ENCODE measurements around the gene RHOT2. TPM values are rescaled to one million over a fixed set of nuclear protein-coding genes. Genes with fewer than 3 reads are reported as not detected.
A peak's percentile ranks its signal among the peaks of the same experiment; 100 is the strongest.

The RHOT2 gene
- total RNA-seq, 2 experiments from 2014 or later: 202 to 209 TPM

- intact Hi-C loops (cut with DNase I, micrococcal nuclease): no loop called here
- Histone ChIP-seq H3K36me3 (ENCODE audit: insufficient read depth, low read length) (peaks cover 27% of the 10 kb centered on the region), H3K27me3 (ENCODE audit: control insufficient read depth in 1 of 2, insufficient read depth in 2 of 2, low read length in 2 of 2) (peaks cover 0 to 1% of the 10 kb centered on the region in 2 experiments), H3K9me3 (ENCODE audit: control insufficient read depth in 1 of 2, insufficient read depth in 1 of 2, low read length in 2 of 2) (no peaks in the 10 kb centered on the region), H3K4me3 (ENCODE audit: low read length) (no peak overlapping the region), H3K4me1 (ENCODE audit: insufficient read depth, low read length) (peaks cover 71% of the 10 kb centered on the region), H3K27ac (ENCODE audit: low read depth in 1 of 2, low read length in 2 of 2) (no peak overlapping the region)
- H3K36me3 Mint-ChIP-seq (ENCODE audit: low read depth): peaks cover 19% of the 10 kb centered on the region
- ATAC-seq (ENCODE audit: poor library complexity) (no peak), DNase-seq (peak in 1 of 14 experiments; percentile 42)
- peak overlapping the region; percentile 70 for H3K27ac Mint-ChIP-seq
- peaks cover 17% of the 10 kb centered on the region for H3K4me1 Mint-ChIP-seq (ENCODE audit: low read depth)
- no peaks in the 10 kb centered on the region for H3K9me3 Mint-ChIP-seq
- no peaks in the 10 kb centered on the region for H3K27me3 Mint-ChIP-seq
- CTCF ChIA-PET: no interaction called here
- POLR2A ChIA-PET: interaction anchor here (1.2 to 4.8 kb wide), 8 partner anchors 8 to 299 kb away, joined by 3 to 55 read pairs (median 6); partner anchors contain the start of genes METTL26, RHOT2, SOX8 and WDR24
- no peak for TF ChIP-seq CTCF (IDR thresholded peaks at IDR 0.05)
- H3K4me3 Mint-ChIP-seq: peak overlapping the region; percentile 83
Measured at GRCh38 chr16:681746-682427, 14.0 kb downstream of the RHOT2 start.

- Histone ChIP-seq H3K27ac (ENCODE audit: low read depth in 1 of 2, low read length in 2 of 2) (no peak overlapping the region), H3K27me3 (ENCODE audit: control insufficient read depth in 1 of 2, insufficient read depth in 2 of 2, low read length in 2 of 2) (no peaks in the 10 kb centered on the region), H3K9me3 (ENCODE audit: control insufficient read depth in 1 of 2, insufficient read depth in 1 of 2, low read length in 2 of 2) (no peaks in the 10 kb centered on the region), H3K4me3 (ENCODE audit: low read length) (no peak overlapping the region), H3K4me1 (ENCODE audit: insufficient read depth, low read length) (peaks cover 65% of the 10 kb centered on the region), H3K36me3 (ENCODE audit: insufficient read depth, low read length) (peaks cover 29% of the 10 kb centered on the region)
- H3K27me3 Mint-ChIP-seq: no peaks in the 10 kb centered on the region
- peaks cover 15% of the 10 kb centered on the region for H3K4me1 Mint-ChIP-seq (ENCODE audit: low read depth)
- peaks cover 19% of the 10 kb centered on the region for H3K36me3 Mint-ChIP-seq (ENCODE audit: low read depth)
- peak overlapping the region; percentile 69 for H3K27ac Mint-ChIP-seq
- H3K4me3 Mint-ChIP-seq: peak overlapping the region; percentile 83
- DNase-seq (peak in 1 of 14 experiments; percentile 51), ATAC-seq (ENCODE audit: poor library complexity) (no peak)
- TF ChIP-seq CTCF (IDR thresholded peaks at IDR 0.05): no peak
- ChIA-PET CTCF (no interaction called here), POLR2A (interaction anchor here (2.5 to 4.8 kb wide), 2 partner anchors 12 to 15 kb away, joined by 12 to 55 read pairs; partner anchors contain the start of gene RHOT2)
- H3K9me3 Mint-ChIP-seq: no peaks in the 10 kb centered on the region
- intact Hi-C loops (cut with DNase I, micrococcal nuclease): no loop called here
Measured at GRCh38 chr16:682493-683395, 14.8 kb downstream of the RHOT2 start.

GRCh38 chr16:683396-684070, 15.6 kb downstream of the RHOT2 start:
- ATAC-seq (ENCODE audit: poor library complexity) (no peak), DNase-seq (peak in 1 of 14 experiments; percentile 54)
- no peaks in the 10 kb centered on the region for H3K27me3 Mint-ChIP-seq
- peak overlapping the region; percentile 33 for H3K27ac Mint-ChIP-seq
- ChIA-PET CTCF (no interaction called here), POLR2A (interaction anchor here (0.9 to 1.9 kb wide), 6 partner anchors 8 to 296 kb away, joined by 3 to 12 read pairs (median 5); partner anchors contain the start of genes RHBDL1 and RHOT2)
- TF ChIP-seq CTCF (IDR thresholded peaks at IDR 0.05): no peak
- peaks cover 19% of the 10 kb centered on the region for H3K36me3 Mint-ChIP-seq (ENCODE audit: low read depth)
- peaks cover 15% of the 10 kb centered on the region for H3K4me1 Mint-ChIP-seq (ENCODE audit: low read depth)
- H3K4me3 Mint-ChIP-seq: peak overlapping the region; percentile 83
- intact Hi-C loops (cut with DNase I, micrococcal nuclease): loop anchor here in 1 of 2 experiments (1.0 kb wide), 1 partner anchor 47 kb away; the partner anchor contains the start of gene METTL26
- Histone ChIP-seq H3K27me3 (ENCODE audit: control insufficient read depth in 1 of 2, insufficient read depth in 2 of 2, low read length in 2 of 2) (no peaks in the 10 kb centered on the region), H3K36me3 (ENCODE audit: insufficient read depth, low read length) (peaks cover 29% of the 10 kb centered on the region), H3K4me1 (ENCODE audit: insufficient read depth, low read length) (peaks cover 66% of the 10 kb centered on the region), H3K9me3 (ENCODE audit: control insufficient read depth in 1 of 2, insufficient read depth in 1 of 2, low read length in 2 of 2) (no peaks in the 10 kb centered on the region), H3K4me3 (ENCODE audit: low read length) (peak overlapping the region; percentile 43), H3K27ac (ENCODE audit: low read depth in 1 of 2, low read length in 2 of 2) (peak overlapping the region; percentile 41 to 57)
- H3K9me3 Mint-ChIP-seq: no peaks in the 10 kb centered on the region
